ENCODE data around the gene ARID5B.

- no peak for TF ChIP-seq CTCF (IDR thresholded peaks at IDR 0.05)
- TF ChIP-seq POLR2A (IDR thresholded peaks at IDR 0.05) = no peak
Observed at GRCh38 chr10:62049624-62050345, 148.3 kb downstream of the ARID5B start.

Measured in Peyer's patch (tissue), 4 donors.